H1 (cell line): ENCODE results near the gene CIROP. TPM values are rescaled to one million over a fixed set of nuclear protein-coding genes. Genes with fewer than 3 reads are reported as not detected.

Experiments
- CTCF ChIA-PET: fragments of 300-600 bp; sonication (Branson Sonifier 250); formaldehyde crosslinking; loops from one replicate; lab custom pipeline; 2021; ENCODE audit not compliant: partially characterized antibody; lab: Charles Lee
- POLR2A ChIA-PET: fragments of 300-600 bp; sonication (Branson Sonifier 250); formaldehyde crosslinking; loops from one replicate; lab custom pipeline; 2021; ENCODE audit warnings: inconsistent platforms; ENCODE audit not compliant: partially characterized antibody; lab: Charles Lee
- DNase-seq, 2 experiments: peaks; one replicate each; pipeline versions ENCODE4 v3.0.0 to v3.0.0-alpha.2; 2010 to 2022; ENCODE audit warnings: low spot score in 2 of 2, low read depth in 1 of 2, mixed read lengths in 1 of 2
- FAIRE-seq: peaks from 2 replicates; lab custom pipeline; 2011; peaks lifted over from hg19 to GRCh38; lab: Jason Lieb, UNC
- H2AFZ ChIP-seq: 2 replicates; pipeline ENCODE4 v1.8.1; 2012; ENCODE audit warnings: low read length, inconsistent platforms
- H2AK5ac ChIP-seq: 2 replicates; pipeline ENCODE4 v1.6.1; 2013; ENCODE audit warnings: low read depth, low read length
- H2BK120ac ChIP-seq: replicated peaks from 2 replicates; pipeline ENCODE3; 2013; ENCODE audit warnings: low read depth, low read length, inconsistent platforms
- H2BK12ac ChIP-seq: 2 replicates; pipeline ENCODE4 v1.6.1; 2013; ENCODE audit warnings: low read depth, low read length
- H2BK15ac ChIP-seq: 2 replicates; pipeline ENCODE4 v1.6.1; 2013; ENCODE audit warnings: low read length
- H2BK20ac ChIP-seq: 2 replicates; pipeline ENCODE4 v1.6.1; 2013; ENCODE audit warnings: low read length
- H2BK5ac ChIP-seq: 2 replicates; pipeline ENCODE4 v1.6.1; 2013; ENCODE audit warnings: low read depth, low read length
- H3K14ac ChIP-seq: 2 replicates; pipeline ENCODE4 v1.6.1; 2013; ENCODE audit warnings: inconsistent platforms; ENCODE audit not compliant: insufficient read length
- H3K18ac ChIP-seq: 2 replicates; pipeline ENCODE4 v1.6.1; 2013; ENCODE audit warnings: low read length; ENCODE audit errors: extremely low read depth
- H3K23ac ChIP-seq: 2 replicates; pipeline ENCODE4 v1.6.1; 2013; ENCODE audit warnings: inconsistent platforms; ENCODE audit not compliant: insufficient read length
- H3K23me2 ChIP-seq: 2 replicates; pipeline ENCODE4 v1.6.1; 2013; ENCODE audit warnings: low read depth, low read length
- H3K27ac ChIP-seq: 2 replicates; pipeline ENCODE4 v1.6.1; 2011; ENCODE audit warnings: low read depth, low read length, inconsistent platforms
- H3K27me3 ChIP-seq, 4 experiments: replicated peaks in 1 of 4; 1 replicate in 1 of 4; 2 replicates in 3 of 4; pipeline versions ENCODE4 v1.6.1 to v1.8.1; 2011 to 2013; ENCODE audit warnings: low read length in 3 of 4, mild to moderate bottlenecking in 3 of 4, inconsistent platforms in 2 of 4, mixed read lengths in 2 of 4, moderate library complexity in 1 of 4; ENCODE audit not compliant: control insufficient read depth in 3 of 4, insufficient read depth in 3 of 4; ENCODE audit errors: extremely low read depth in 1 of 4
- H3K36me3 ChIP-seq, 4 experiments: 2 replicates each; pipeline versions ENCODE4 v1.6.1 to v1.8.1; 2011 to 2013; ENCODE audit warnings: mild to moderate bottlenecking in 4 of 4, low read length in 3 of 4, moderate library complexity in 2 of 4, control low read depth in 1 of 4, inconsistent platforms in 1 of 4; ENCODE audit not compliant: insufficient read depth in 4 of 4, control insufficient read depth in 2 of 4
- H3K4ac ChIP-seq: replicated peaks from 2 replicates; pipeline ENCODE3; 2013; ENCODE audit warnings: low read length, low read depth, mixed read lengths, inconsistent platforms; ENCODE audit not compliant: insufficient read length
- H3K4me1 ChIP-seq, 4 experiments: replicated peaks in 1 of 4; 1 replicate in 1 of 4; 2 replicates in 3 of 4; pipeline versions ENCODE4 v1.6.1 to v1.8.1; 2011 to 2013; ENCODE audit warnings: low read length in 3 of 4, inconsistent platforms in 2 of 4, mixed read lengths in 1 of 4; ENCODE audit not compliant: insufficient read depth in 4 of 4, control insufficient read depth in 3 of 4
- H3K4me2 ChIP-seq, 2 experiments: 2 replicates each; pipeline versions ENCODE4 v1.6.1 to v1.8.1; 2011 to 2013; ENCODE audit warnings: low read depth in 2 of 2, low read length in 2 of 2, control low read depth in 1 of 2, inconsistent platforms in 1 of 2, mild to moderate bottlenecking in 1 of 2; ENCODE audit not compliant: insufficient read depth in 1 of 2
- H3K4me3 ChIP-seq, 4 experiments: fragments of 200-600, 300-600 bp in 1 of 4; sonication (generic), shearing (Covaris generic), sonication (Bioruptor Twin) in 1 of 4; 2 replicates each; pipeline versions ENCODE4 v1.5.1 to v1.8.1; 2011 to 2016; ENCODE audit warnings: low read length in 4 of 4, low read depth in 3 of 4, control low read depth in 2 of 4, inconsistent platforms in 2 of 4, mild to moderate bottlenecking in 2 of 4, mixed read lengths in 1 of 4, moderate library complexity in 1 of 4; ENCODE audit not compliant: insufficient read depth in 2 of 4; ENCODE audit errors: extremely low read depth in 1 of 4
- H3K56ac ChIP-seq: replicated peaks from 2 replicates; pipeline ENCODE3; 2013; ENCODE audit warnings: low read depth, mild to moderate bottlenecking, mixed read lengths, low read length, inconsistent platforms; ENCODE audit not compliant: insufficient read length
- H3K79me1 ChIP-seq: 2 replicates; pipeline ENCODE4 v1.6.1; 2013; ENCODE audit warnings: low read depth, low read length, control low read depth
- H3K79me2 ChIP-seq, 2 experiments: 2 replicates each; pipeline versions ENCODE4 v1.6.1 to v1.8.1; 2012 to 2013; ENCODE audit warnings: low read length in 2 of 2, mild to moderate bottlenecking in 2 of 2, inconsistent platforms in 1 of 2; ENCODE audit not compliant: insufficient read depth in 2 of 2, control insufficient read depth in 1 of 2
- H3K9ac ChIP-seq, 4 experiments: replicated peaks in 1 of 4; 1 replicate in 1 of 4; 2 replicates in 3 of 4; pipeline versions ENCODE4 v1.6.1 to v1.8.1; 2011 to 2013; ENCODE audit warnings: low read depth in 3 of 4, low read length in 3 of 4, control low read depth in 2 of 4, mild to moderate bottlenecking in 2 of 4, moderate library complexity in 2 of 4, inconsistent platforms in 1 of 4; ENCODE audit errors: extremely low read depth in 1 of 4
- H3K9me3 ChIP-seq, 2 experiments: 2 replicates each; pipeline versions ENCODE4 v1.6.1 to v1.8.1; 2012 to 2013; ENCODE audit warnings: mild to moderate bottlenecking in 2 of 2, moderate library complexity in 2 of 2, control low read depth in 1 of 2, inconsistent platforms in 1 of 2, low read depth in 1 of 2, low read length in 1 of 2, mixed read lengths in 1 of 2; ENCODE audit not compliant: insufficient read depth in 2 of 2
- H4K20me1 ChIP-seq, 2 experiments: replicated peaks in 1 of 2; 2 replicates each; pipeline versions ENCODE3 to v1.8.1; 2011 to 2013; ENCODE audit warnings: inconsistent platforms in 2 of 2, low read length in 2 of 2, mild to moderate bottlenecking in 1 of 2; ENCODE audit not compliant: insufficient read depth in 2 of 2, control insufficient read depth in 1 of 2
- H4K5ac ChIP-seq: 2 replicates; pipeline ENCODE4 v1.6.1; 2013; ENCODE audit warnings: low read length, low read depth, mixed read lengths, inconsistent platforms; ENCODE audit not compliant: insufficient read length
- H4K8ac ChIP-seq: 2 replicates; pipeline ENCODE4 v1.8.0; 2013; ENCODE audit warnings: mild to moderate bottlenecking, moderate library complexity, low read length, inconsistent platforms; ENCODE audit not compliant: insufficient read depth; ENCODE audit errors: extremely low read depth
- H4K91ac ChIP-seq: replicated peaks from 2 replicates; pipeline ENCODE3; 2013; ENCODE audit warnings: low read length, mixed read lengths, inconsistent platforms; ENCODE audit not compliant: insufficient read length
- GTF2F1 ChIP-seq: IDR thresholded peaks from 2 replicates; pipeline ENCODE4 v1.6.1; 2012; ENCODE audit warnings: low read depth, low read length, improper control_type of control experiment, borderline replicate concordance
- JUND ChIP-seq: IDR thresholded peaks from 2 replicates; pipeline ENCODE4 v1.6.1; 2011; ENCODE audit warnings: mild to moderate bottlenecking, improper control_type of control experiment, low read length
- KDM1A ChIP-seq: fragments of 200-600, 300-600 bp; sonication (generic); IDR thresholded peaks from 2 replicates; pipeline ENCODE4 v1.7.1; 2016; ENCODE audit warnings: mild to moderate bottlenecking, low read length, borderline replicate concordance
- MAFK ChIP-seq: IDR thresholded peaks from 2 replicates; pipeline ENCODE4 v1.6.1; 2012; ENCODE audit warnings: low read depth, mild to moderate bottlenecking, improper control_type of control experiment, low read length
- POU5F1 ChIP-seq: IDR thresholded peaks from 2 replicates; pipeline ENCODE4 v1.6.1; 2011; ENCODE audit warnings: low read depth, mild to moderate bottlenecking, low read length, moderate library complexity
- TAF7 ChIP-seq: optimal IDR thresholded peaks from 2 replicates; pipeline ENCODE3; 2011; ENCODE audit warnings: low read depth, mild to moderate bottlenecking, inconsistent platforms, low read length, moderate library complexity, borderline replicate concordance
- WGBS, 2 experiments: shearing (Covaris generic) in 1 of 2; methylation state at CpG; one replicate each; pipeline versions ENCODE4 v1.1.6 to v1.1.7; 2013 to 2015; ENCODE audit warnings: low lambda C conversion rate in 2 of 2, mixed read lengths in 2 of 2, inconsistent platforms in 1 of 2, low coverage in 1 of 2, missing lambda C conversion rate in 1 of 2; ENCODE audit not compliant: insufficient replicate concordance in 2 of 2, insufficient coverage in 1 of 2, insufficient read length in 1 of 2; ENCODE audit errors: extremely low coverage in 1 of 2, missing lambda C conversion rate in 1 of 2; 5-methylcytosine and 5-hydroxymethylcytosine counted together
- polyA plus RNA-seq, 7 experiments: library from polyadenylated mRNA; depleted of rRNA in 3 of 7; stranded (reverse) in 5 of 7; unstranded in 2 of 7; fragments of >200 nt in 5 of 7; fragments of 200-250 nt in 2 of 7; gene quantifications; 1 replicate in 5 of 7; 2 replicates in 1 of 7; 4 replicates in 1 of 7; pipeline versions ENCODE4 v1.2.1 to v1.2.3, GENCODE V29; 2011 to 2013; ENCODE audit warnings: missing spikeins in 2 of 7, mixed read lengths in 2 of 7
- total RNA-seq: library from RNA; stranded (reverse); fragmentation: NEBNext Ultra II Directional; extraction: Animal tissue kit (Norgen Biotek cat#: 25700); gene quantifications from 2 replicates; pipeline ENCODE4 v1.2.1, GENCODE V29; 2021

The CIROP gene
- total and polyA plus RNA-seq, 2 of the 8 experiments (the other 6 are each of a cell fraction or from before 2014, with no cell fraction given): 0.06 TPM; not detected in 1

DNA sequence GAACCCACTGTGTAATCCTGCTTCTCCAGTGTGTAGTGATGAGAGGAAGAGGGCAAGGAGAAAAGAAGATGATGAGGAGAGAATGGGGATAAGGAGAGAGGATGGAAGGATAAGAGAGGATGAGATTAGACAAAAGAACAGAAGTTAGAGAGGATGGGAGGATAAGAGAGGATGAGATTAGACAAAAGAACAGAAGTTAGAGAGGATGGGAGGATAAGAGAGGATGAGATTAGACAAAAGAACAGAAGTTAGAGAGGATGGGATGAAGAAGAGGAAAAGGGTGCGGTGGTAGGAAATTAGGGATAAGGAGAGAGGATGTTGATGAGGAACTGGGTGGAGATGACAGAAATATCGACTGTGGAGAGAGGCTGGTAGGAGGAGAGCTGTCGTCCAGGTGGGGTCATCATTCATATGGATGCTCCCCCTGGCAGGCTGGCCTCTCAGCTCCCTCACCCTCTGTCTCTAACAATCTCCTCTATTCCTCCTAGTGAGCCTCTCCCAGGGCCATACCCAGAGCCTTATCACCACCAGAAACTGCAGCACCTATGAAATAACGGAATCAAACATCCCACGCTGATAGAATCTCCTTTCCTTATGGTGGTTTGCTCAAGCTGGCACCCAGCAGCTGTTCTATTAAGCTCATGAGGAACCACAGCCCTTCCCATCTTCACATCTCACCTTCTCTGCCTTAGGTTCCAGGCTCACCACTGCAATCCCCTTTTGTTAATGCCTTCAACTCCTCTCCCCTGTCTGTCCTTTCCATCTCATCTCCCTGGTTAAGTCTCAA lies 6.0 kb upstream of the CIROP start:
- H2AFZ ChIP-seq: no peak overlapping the region
- no peak overlapping the region for H2AK5ac ChIP-seq
- H3K9me3 ChIP-seq: peaks cover 3 to 4% of the 10 kb centered on the region in 2 experiments; a peak in 2 of 4 replicates
- H3K23ac ChIP-seq: no peak overlapping the region
- no peak overlapping the region for H4K91ac ChIP-seq
- no peaks in the 10 kb centered on the region; the same call in 1 of the 2 replicates for H3K23me2 ChIP-seq
- no peak overlapping the region for H3K4me3 ChIP-seq
- POLR2A ChIA-PET: interaction anchor here (1.1 to 3.1 kb wide), 3 partner anchors 9 to 39 kb away, joined by 3 to 13 read pairs (median 10); partner anchors contain the start of genes ACIN1 and C14orf119
- no peak overlapping the region for H3K27ac ChIP-seq
- no peak overlapping the region for H2BK15ac ChIP-seq
- TF ChIP-seq GTF2F1 (no peak), TAF7 (no peak), JUND (no peak), KDM1A (no peak), MAFK (no peak), POU5F1 (no peak)
- TF ChIP-seq, all 59 proteins: peak for 0
- H3K56ac ChIP-seq: no peak overlapping the region
- H3K14ac ChIP-seq: no peak overlapping the region
- no peak overlapping the region for H2BK20ac ChIP-seq
- peaks cover 4 to 18% (median 9%) of the 10 kb centered on the region in 4 experiments for H3K4me1 ChIP-seq
- H3K27me3 ChIP-seq: peaks cover 0 to 3% (median 0%) of the 10 kb centered on the region in 4 experiments; a peak in 2 of 7 replicates
- 87 to 100% methylated on average over 2 to 5 of the region's 5 CpGs for WGBS, 2 experiments
- no peak overlapping the region for H2BK5ac ChIP-seq
- H4K20me1 ChIP-seq: no peaks in the 10 kb centered on the region
- CTCF ChIA-PET: interaction anchor here (0.6 to 3.7 kb wide), 9 partner anchors 9 to 91 kb away, joined by 3 to 22 read pairs (median 12); partner anchors contain the start of genes ACIN1, C14orf119 and CEBPE
- no peak overlapping the region for H4K5ac ChIP-seq
- no peak for DNase-seq
- no peak overlapping the region for H3K4ac ChIP-seq
- no peak for FAIRE-seq
- H3K36me3 ChIP-seq: no peaks in the 10 kb centered on the region
- H3K18ac ChIP-seq: no peak overlapping the region
- H3K9ac ChIP-seq: no peak overlapping the region; a peak in 1 of 7 replicates
- no peak overlapping the region for H2BK120ac ChIP-seq
- H3K4me2 ChIP-seq: no peak overlapping the region
- H2BK12ac ChIP-seq: no peak overlapping the region
- H4K8ac ChIP-seq: no peak overlapping the region
- H3K79me2 ChIP-seq: no peaks in the 10 kb centered on the region
- H3K79me1 ChIP-seq: no peaks in the 10 kb centered on the region
